Heart right ventricle (tissue), 16 donors: ENCODE data around the gene COL8A2. TPM values are rescaled to one million over a fixed set of nuclear protein-coding genes. Genes with fewer than 3 reads are reported as not detected.

Experiments used
- ATAC-seq, 8 donors: fragments of 200-7000 bp; cut with Tn5 transposase; one replicate each; pipeline ENCODE4 v1.9.1; 2020; ENCODE audit warnings: mild to moderate bottlenecking in 8 of 8, moderate library complexity in 8 of 8, moderate number of reproducible peaks in 1 of 8
- DNase-seq, 2 donors: peaks; one replicate each; pipeline ENCODE4 v3.0.0-alpha.2; 2020
- H3K27ac ChIP-seq, 10 donors: fragments of 200-600 bp; sonication (generic) in 2 of 10; one replicate each; pipeline versions ENCODE4 v1.5.0 to v1.8.0; 2020 to 2022; ENCODE audit warnings: mild to moderate bottlenecking in 3 of 10
- H3K27me3 ChIP-seq, 7 donors: fragments of 200-600 bp; one replicate each; pipeline ENCODE4 v1.8.0; 2021 to 2022; ENCODE audit warnings: mild to moderate bottlenecking in 2 of 7
- H3K36me3 ChIP-seq, 9 donors: fragments of 200-600 bp; sonication (generic) in 1 of 9; one replicate each; pipeline versions ENCODE4 v1.5.0 to v1.8.0; 2020 to 2022; ENCODE audit warnings: mild to moderate bottlenecking in 2 of 9
- H3K4me1 ChIP-seq, 9 donors: fragments of 200-600 bp; sonication (generic) in 1 of 9; one replicate each; pipeline versions ENCODE4 v1.5.0 to v1.8.0; 2020 to 2022; ENCODE audit warnings: mild to moderate bottlenecking in 4 of 9
- H3K4me3 ChIP-seq, 10 donors: fragments of 200-600 bp; sonication (generic) in 2 of 10; one replicate each; pipeline versions ENCODE4 v1.5.0 to v1.8.0; 2020 to 2022; ENCODE audit warnings: mild to moderate bottlenecking in 7 of 10, moderate library complexity in 2 of 10
- H3K9me3 ChIP-seq, 11 donors: fragments of 200-600 bp in 10 of 11; sonication (generic) in 2 of 11; one replicate each; pipeline versions ENCODE4 v1.5.0 to v1.8.0; 2013 to 2022; ENCODE audit warnings: mild to moderate bottlenecking in 2 of 11, control low read depth in 1 of 11, moderate library complexity in 1 of 11
- WGBS, 2 donors: extraction: QIAGEN DNeasy Blood & Tissue Kit; methylation state at CpG; one replicate each; pipeline ENCODE4 v1.1.7; 2013; ENCODE audit warnings: inconsistent platforms in 1 of 2; 5-methylcytosine and 5-hydroxymethylcytosine counted together
- intact Hi-C, 10 donors: fragments of 100-400 bp; cut with DNase I; formaldehyde crosslinking; loops; one replicate each; pipeline versions ENCODE4 v1.11.1 to v1.14.2; 2022
- polyA plus RNA-seq, 2 donors: library from polyadenylated mRNA; stranded (reverse); fragments of 200-250 nt; gene quantifications; one replicate each; pipeline ENCODE4 v1.2.3, GENCODE V29; 2013
- total RNA-seq, 10 donors: library from RNA; stranded (reverse); fragmentation: NEBNext Ultra II Directional in 3 of 10; extraction: Animal tissue kit (Norgen Biotek cat#: 25700) in 3 of 10; gene quantifications; one replicate each; pipeline versions ENCODE4 v1.2.1 to v1.2.4, GENCODE V29; 2021 to 2023
- TF ChIP-seq, protein P1 (sequence below), 9 donors: fragments of 200-600 bp; sonication (generic) in 2 of 9; IDR thresholded peaks; one replicate each; pipeline versions ENCODE4 v1.5.0 to v1.8.0; 2021 to 2022; ENCODE audit warnings: antibody characterized with exemption in 9 of 9, mild to moderate bottlenecking in 5 of 9, moderate library complexity in 1 of 9
- donor health status: Arrhythmogenic right ventricular cardiomyopathy.
- donor health status: ischemic (EF 13 %, LVEDD 7.1; RV severe dilation, severe dysfunction).
- donor health status: healthy with polysubstance abuse.
- donor health status: DM: no; HTN: yes; CAD: no.
- donor health status: DM: no; HTN: no; CAD: no.
- donor health status: ischemic (EF 25% LVEDD 6.9; RV normal size, moderate dysfunction).
- donor health status: ischemic (EF 25% LVEDD 5.7; RV mildly dilated, moderate dysfunction).
- donor health status: healthy.
- donor health status: DM: yes; HTN: yes; CAD: no.
- donor health status: Ischemic cardiomyopathy.
- donor health status: ischemic (EF 35%, LVEDD 5.7; RV mildly dilated, moderate dysfunction).
- donor health status: nonischemic (EF 11% LVEDD 7.7; RV severe dilation, severe dysfunction).
- donor health status: DM: yes; HTN: yes; CAD: no.
- donor health status: PGD.
- donor health status: ischemic (EF 29% LVEDD 5.4; RV normal size, mild dysfunction).
- donor health status: nonischemic (EF 23%, LVEDD 6.1; RV moderate dilation, normal function).

COL8A2 gene
- total and polyA plus RNA-seq, 12 donors = 0.53 to 2.0 (median 0.73) TPM

GRCh38 chr1:36068866-36069265, 56.2 kb downstream of the COL8A2 start:
- TF ChIP-seq, protein P1, sequence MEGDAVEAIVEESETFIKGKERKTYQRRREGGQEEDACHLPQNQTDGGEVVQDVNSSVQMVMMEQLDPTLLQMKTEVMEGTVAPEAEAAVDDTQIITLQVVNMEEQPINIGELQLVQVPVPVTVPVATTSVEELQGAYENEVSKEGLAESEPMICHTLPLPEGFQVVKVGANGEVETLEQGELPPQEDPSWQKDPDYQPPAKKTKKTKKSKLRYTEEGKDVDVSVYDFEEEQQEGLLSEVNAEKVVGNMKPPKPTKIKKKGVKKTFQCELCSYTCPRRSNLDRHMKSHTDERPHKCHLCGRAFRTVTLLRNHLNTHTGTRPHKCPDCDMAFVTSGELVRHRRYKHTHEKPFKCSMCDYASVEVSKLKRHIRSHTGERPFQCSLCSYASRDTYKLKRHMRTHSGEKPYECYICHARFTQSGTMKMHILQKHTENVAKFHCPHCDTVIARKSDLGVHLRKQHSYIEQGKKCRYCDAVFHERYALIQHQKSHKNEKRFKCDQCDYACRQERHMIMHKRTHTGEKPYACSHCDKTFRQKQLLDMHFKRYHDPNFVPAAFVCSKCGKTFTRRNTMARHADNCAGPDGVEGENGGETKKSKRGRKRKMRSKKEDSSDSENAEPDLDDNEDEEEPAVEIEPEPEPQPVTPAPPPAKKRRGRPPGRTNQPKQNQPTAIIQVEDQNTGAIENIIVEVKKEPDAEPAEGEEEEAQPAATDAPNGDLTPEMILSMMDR (IDR thresholded peaks at IDR 0.05) = no peak
- ATAC-seq = no peak
- 87 to 89% methylated on average over 2 of the region's 2 CpGs for WGBS, 2 donors
- no peaks in the 10 kb centered on the region for H3K4me1 ChIP-seq
- intact Hi-C loops = no loop called here
- H3K9me3 ChIP-seq = no peaks in the 10 kb centered on the region
- no peak for DNase-seq
- H3K4me3 ChIP-seq = no peak overlapping the region
- peaks cover 0 to under 1% (median 0%) of the 10 kb centered on the region in 9 donors for H3K36me3 ChIP-seq
- H3K27ac ChIP-seq = no peak overlapping the region
- no peaks in the 10 kb centered on the region for H3K27me3 ChIP-seq

GRCh38 chr1:36067871-36068270, 57.2 kb downstream of the COL8A2 start:
- TF ChIP-seq, protein P1 (IDR thresholded peaks at IDR 0.05) = no peak
- Histone ChIP-seq H3K27ac (no peak overlapping the region), H3K4me1 (no peaks in the 10 kb centered on the region), H3K27me3 (no peaks in the 10 kb centered on the region), H3K9me3 (no peaks in the 10 kb centered on the region), H3K4me3 (no peak overlapping the region), H3K36me3 (peaks cover 0 to 3% (median 0%) of the 10 kb centered on the region in 9 donors)
- DNase-seq (no peak), ATAC-seq (no peak)
- intact Hi-C loops = no loop called here

DNA sequence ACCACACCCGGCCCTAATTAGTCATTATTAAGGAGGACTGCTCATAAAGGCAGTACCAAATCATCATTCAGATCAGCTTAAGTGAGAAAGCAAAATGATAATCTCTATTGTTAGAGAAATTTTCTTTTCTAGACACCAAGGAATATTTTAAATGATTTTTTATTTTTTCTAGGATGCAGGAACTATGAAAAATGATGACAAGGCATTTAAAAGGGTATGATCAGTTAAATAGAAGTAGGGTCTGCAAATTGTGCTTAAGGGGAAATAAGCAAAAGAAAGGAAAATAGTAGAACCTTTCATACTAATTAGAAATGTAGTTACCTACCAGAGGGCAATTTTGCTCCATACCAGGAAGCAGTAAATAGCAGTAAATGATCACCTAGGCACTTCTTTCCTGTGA, 62.7 kb downstream of the COL8A2 start:
- no peak for DNase-seq
- TF ChIP-seq, protein P1 (IDR thresholded peaks at IDR 0.05) = no peak
- intact Hi-C loops = no loop called here
- Histone ChIP-seq H3K9me3 (no peaks in the 10 kb centered on the region), H3K27me3 (no peaks in the 10 kb centered on the region), H3K27ac (no peak overlapping the region), H3K4me1 (no peaks in the 10 kb centered on the region), H3K4me3 (no peak overlapping the region), H3K36me3 (peaks cover 0 to 41% (median 0%) of the 10 kb centered on the region in 9 donors)
- WGBS, 2 donors = 97% methylated on average over 1 of the region's 1 CpG
- no peak for ATAC-seq

GRCh38 chr1:36055706-36056105, 69.3 kb downstream of the COL8A2 start:
- intact Hi-C loops = no loop called here
- TF ChIP-seq, protein P1 (IDR thresholded peaks at IDR 0.05) = no peak
- Histone ChIP-seq H3K27me3 (no peaks in the 10 kb centered on the region), H3K36me3 (peaks cover 0 to 90% (median 21%) of the 10 kb centered on the region in 9 donors), H3K27ac (peak overlapping the region in 1 of 10 donors; percentile 44), H3K4me1 (peaks cover 0 to 4% (median 0%) of the 10 kb centered on the region in 9 donors), H3K4me3 (no peak overlapping the region), H3K9me3 (no peaks in the 10 kb centered on the region)
- DNase-seq (no peak), ATAC-seq (no peak)
- WGBS, 2 donors = 91% methylated on average over 5 of the region's 5 CpGs
